GM12878 (cell line): ENCODE data around the gene OR11L1. TPM values are rescaled to one million over a fixed set of nuclear protein-coding genes. Genes with fewer than 3 reads are reported as not detected.

Source experiments
- ATAC-seq: fragments of 200-7000 bp; cut with Tn5 transposase; 3 replicates; pipeline ENCODE4 v1.9.1; 2020; ENCODE audit warnings: mild to moderate bottlenecking, moderate library complexity
- BruUV-seq: library from RNA; stranded (reverse); fragments of 400-500 nt; replicated peaks from 2 replicates; lab custom pipeline; 2021; lab: Mats Ljungman, UMichigan
- CTCF ChIA-PET: fragments of 300-600 bp; sonication (Branson Sonifier 250); formaldehyde crosslinking; extraction: SDS; loops from one replicate; lab custom pipeline; 2021; ENCODE audit warnings: inconsistent platforms; lab: Yijun Ruan, JAX
- POLR2A ChIA-PET: fragments of 350-600 bp; formaldehyde crosslinking; extraction: SDS; loops from one replicate; lab custom pipeline; 2021; ENCODE audit warnings: inconsistent platforms; lab: Charles Lee
- RAD21 ChIA-PET: fragments of 300-600 bp; sonication (Branson Sonifier 250); formaldehyde crosslinking; loops from one replicate; lab custom pipeline; 2023; ENCODE audit warnings: antibody characterized with exemption; ENCODE audit not compliant: unreplicated experiment; lab: Charles Lee
- SMC1A ChIA-PET: fragments of 300-600 bp; sonication (Branson Sonifier 250); formaldehyde crosslinking; loops from one replicate; lab custom pipeline; 2023; ENCODE audit not compliant: unreplicated experiment, uncharacterized antibody; lab: Charles Lee
- DNase-seq: peaks from one replicate; pipeline ENCODE4 v3.0.0-alpha.2; 2011; ENCODE audit warnings: low read depth, low spot score
- FAIRE-seq: peaks from 3 replicates; lab custom pipeline; 2011; peaks lifted over from hg19 to GRCh38; lab: Jason Lieb, UNC
- H2AFZ ChIP-seq: 2 replicates; pipeline ENCODE4 v1.6.0; 2011; ENCODE audit warnings: low read depth, low read length, control low read depth; ENCODE audit not compliant: control insufficient read depth
- H3K27ac ChIP-seq: 2 replicates; pipeline ENCODE4 v1.5.1; 2011; ENCODE audit warnings: control low read depth; ENCODE audit not compliant: control insufficient read depth, insufficient read depth
- H3K27me3 ChIP-seq, 2 experiments: replicated peaks in 1 of 2; 2 replicates each; pipeline versions ENCODE4 v1.6.0 to v1.6.1; 2011; ENCODE audit warnings: low read length in 1 of 2; ENCODE audit not compliant: control insufficient read depth in 2 of 2, insufficient read depth in 2 of 2
- H3K36me3 ChIP-seq, 2 experiments: 2 replicates each; pipeline ENCODE4 v1.5.1; 2011; ENCODE audit warnings: low read length in 1 of 2; ENCODE audit not compliant: control insufficient read depth in 2 of 2, insufficient read depth in 2 of 2
- H3K4me1 ChIP-seq: 2 replicates; pipeline ENCODE4 v1.6.1; 2011; ENCODE audit warnings: mild to moderate bottlenecking, low read length, moderate library complexity, mixed read lengths; ENCODE audit not compliant: control insufficient read depth, insufficient read depth
- H3K4me2 ChIP-seq: 2 replicates; pipeline ENCODE4 v1.6.0; 2011; ENCODE audit warnings: control low read depth; ENCODE audit not compliant: control insufficient read depth, insufficient read depth
- H3K4me3 ChIP-seq: fragments of 200-600 bp; sonication (generic); 2 replicates; pipeline ENCODE4 v1.5.1; 2016
- H3K79me2 ChIP-seq: 2 replicates; pipeline ENCODE4 v1.6.0; 2011; ENCODE audit warnings: low read length; ENCODE audit not compliant: control insufficient read depth, insufficient read depth
- H3K9ac ChIP-seq: 2 replicates; pipeline ENCODE4 v1.8.0; 2011; ENCODE audit warnings: low read length, control low read depth, mixed read lengths; ENCODE audit not compliant: control insufficient read depth, insufficient read depth
- H3K9me3 ChIP-seq: replicated peaks from 3 replicates; pipeline ENCODE4 v1.5.1; 2011; ENCODE audit warnings: mild to moderate bottlenecking, low read length; ENCODE audit not compliant: control insufficient read depth, insufficient read depth
- H4K20me1 ChIP-seq: 2 replicates; pipeline ENCODE4 v1.6.0; 2011; ENCODE audit not compliant: control insufficient read depth, insufficient read depth
- BRCA1 ChIP-seq: IDR thresholded peaks from 2 replicates; pipeline ENCODE4 v1.6.1; 2011; ENCODE audit warnings: low read depth, low read length, improper control_type of control experiment
- CEBPB ChIP-seq, 2 experiments: fragments of 150-350 bp in 1 of 2; IDR thresholded peaks; 2 replicates each; pipeline ENCODE4 v1.6.1; 2012 to 2014; ENCODE audit warnings: low read depth in 2 of 2, low read length in 2 of 2, borderline replicate concordance in 1 of 2, inconsistent platforms in 1 of 2
- CEBPZ ChIP-seq: fragments of 150-350 bp; IDR thresholded peaks from 2 replicates; pipeline ENCODE4 v1.6.1; 2016; ENCODE audit warnings: low read depth, low read length
- CHD1 ChIP-seq: IDR thresholded peaks from 2 replicates; pipeline ENCODE4 v1.6.1; 2012; ENCODE audit warnings: low read depth, low read length, improper control_type of control experiment
- HCFC1 ChIP-seq: fragments of 150-350 bp; IDR thresholded peaks from 2 replicates; pipeline ENCODE4 v1.6.1; 2014; ENCODE audit warnings: low read length
- JUNB ChIP-seq: IDR thresholded peaks from 2 replicates; pipeline ENCODE4 v1.6.1; 2016; ENCODE audit warnings: antibody characterized with exemption, mild to moderate bottlenecking
- NRF1 ChIP-seq: conservative IDR thresholded peaks from 2 replicates; pipeline ENCODE4 v1.6.1; 2011; ENCODE audit warnings: mild to moderate bottlenecking, low read depth, low read length, improper control_type of control experiment
- POU2F2 ChIP-seq: IDR thresholded peaks from 3 replicates; pipeline ENCODE4 v1.6.1; 2011; ENCODE audit warnings: low read depth, mild to moderate bottlenecking, low read length, borderline replicate concordance
- RB1 ChIP-seq: fragments of 450-650 bp; formaldehyde crosslinking; IDR thresholded peaks from 2 replicates; pipeline ENCODE4 v1.6.1; 2017; ENCODE audit warnings: mild to moderate bottlenecking, borderline replicate concordance
- SREBF2 ChIP-seq: IDR thresholded peaks from 2 replicates; pipeline ENCODE4 v1.6.1; 2012; ENCODE audit warnings: mild to moderate bottlenecking, low read length
- SUPT20H ChIP-seq: IDR thresholded peaks from 2 replicates; pipeline ENCODE4 v1.6.1; 2011; ENCODE audit warnings: low read depth, mild to moderate bottlenecking, low read length, moderate library complexity, borderline replicate concordance; ENCODE audit not compliant: control insufficient read depth
- ZBTB11 ChIP-seq: fragments of 450-650 bp; formaldehyde crosslinking; IDR thresholded peaks from 2 replicates; pipeline ENCODE4 v1.5.0; 2022; ENCODE audit warnings: mild to moderate bottlenecking, missing genetic modification characterization
- WGBS: methylation state at CpG from one replicate; pipeline ENCODE4 v1.1.6; 2016; ENCODE audit warnings: low lambda C conversion rate; ENCODE audit not compliant: insufficient replicate concordance, insufficient coverage; ENCODE audit errors: missing lambda C conversion rate; 5-methylcytosine and 5-hydroxymethylcytosine counted together
- in situ Hi-C: fragments of 300-500 bp; cut with MboI; formaldehyde crosslinking; loops from 9 replicates; pipeline ENCODE4 v1.14.3; 2018; ENCODE audit warnings: mixed read lengths
- intact Hi-C: fragments of 100-400 bp; cut with micrococcal nuclease; formaldehyde crosslinking; loops from one replicate; pipeline ENCODE4 v1.14.2; 2022; ENCODE audit not compliant: unreplicated experiment
- polyA plus RNA-seq, 11 experiments: library from polyadenylated mRNA; depleted of rRNA in 4 of 11; unstranded in 6 of 11; stranded (reverse) in 5 of 11; fragments of >200 nt; fragmentation: Nextera tagmentation in 4 of 11; fragmentation: Illumina TruSeq in 1 of 11; extraction: Ambion mirVana in 4 of 11; extraction: Trizol in 1 of 11; gene quantifications; 1 replicate in 1 of 11; 2 replicates in 10 of 11; pipeline versions ENCODE4 v1.2.1 to v1.2.3, GENCODE V29; 2011 to 2016; ENCODE audit warnings: inconsistent platforms in 2 of 11, missing spikeins in 2 of 11, low read depth in 1 of 11
- total RNA-seq, 4 experiments: library from RNA; depleted of rRNA in 3 of 4; stranded (reverse); fragments of >200 nt in 3 of 4; fragmentation: Illumina TruSeq in 1 of 4; extraction: Trizol in 1 of 4; gene quantifications; 2 replicates each; pipeline versions ENCODE4 v1.2.1 to v1.2.3, GENCODE V29; 2013 to 2021

Gene OR11L1
- total and polyA plus RNA-seq, 10 of the 15 experiments (the other 5 are each of a cell fraction or from before 2014, with no cell fraction given) = not detected

DNA sequence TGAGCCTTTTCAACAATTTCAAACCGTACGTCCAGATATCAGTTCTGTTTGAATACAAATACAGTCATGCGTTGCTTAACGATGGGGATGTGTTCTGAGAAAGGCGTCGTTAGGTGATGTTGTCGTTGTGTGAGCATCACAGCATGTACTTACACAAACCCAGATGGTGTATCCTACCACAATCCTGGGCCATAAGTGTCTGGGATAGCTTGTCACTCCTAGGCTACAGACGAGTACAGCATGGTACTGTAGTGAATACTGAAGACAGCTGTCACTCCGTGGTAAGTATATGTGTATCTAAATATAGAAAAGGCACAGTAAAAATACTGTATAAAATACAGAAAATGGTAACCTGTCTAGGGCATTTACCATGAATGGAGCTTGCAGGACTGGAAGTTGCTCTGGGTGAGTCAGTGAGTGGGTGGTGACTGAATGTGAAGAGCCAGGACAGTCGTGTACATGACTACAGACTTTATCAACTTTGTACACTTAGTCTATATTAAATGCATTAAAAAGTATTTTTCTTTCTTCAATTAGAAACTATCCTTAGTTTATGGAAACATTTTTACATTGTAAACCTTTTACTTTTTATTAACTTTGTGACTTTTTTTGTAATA, 43.2 kb upstream of the OR11L1 start (continued):
- TF ChIP-seq ZBTB11 (CRISPR knock-in tag) = no peak
- TF ChIP-seq RB1 = no peak
- no peak for TF ChIP-seq SREBF2

GRCh38 chr1:247883346-247883745, 41.6 kb upstream of the OR11L1 start:
- no peaks in the 10 kb centered on the region for H3K9me3 ChIP-seq
- intact Hi-C loops = no loop called here
- FAIRE-seq = no peak
- H3K27ac ChIP-seq = no peak overlapping the region
- no peak overlapping the region for H3K4me3 ChIP-seq
- SMC1A ChIA-PET = no interaction called here
- POLR2A ChIA-PET = no interaction called here
- H3K4me1 ChIP-seq = no peaks in the 10 kb centered on the region
- RAD21 ChIA-PET = no interaction called here
- ATAC-seq = no peak
- no peaks in the 10 kb centered on the region for H3K36me3 ChIP-seq
- no peaks in the 10 kb centered on the region for H3K79me2 ChIP-seq
- no peak overlapping the region for H2AFZ ChIP-seq
- TF ChIP-seq HCFC1 (no peak), POU2F2 (no peak), CEBPB (IDR thresholded peaks at IDR 0.05; ENCODE audit: borderline replicate concordance in 1 of 2, low read depth in 2 of 2, low read length in 2 of 2) (no peak), JUNB (no peak), BRCA1 (no peak), NRF1 (no peak), SUPT20H (no peak), CHD1 (no peak), CEBPZ (no peak)
- TF ChIP-seq, all 136 proteins: peak for 0
- CTCF ChIA-PET = interaction anchor here (1.6 kb wide), 1 partner anchor 12 kb away, joined by 3 read pairs; the partner anchor contains the start of gene OR2W3
- whole genome bisulfite sequencing = 42% methylated on average over 9 of the region's 9 CpGs
- DNase-seq = no peak
- in situ Hi-C loops = no loop called here
- Histone ChIP-seq H4K20me1 (no peaks in the 10 kb centered on the region), H3K27me3 (no peaks in the 10 kb centered on the region; a peak in 1 of 4 replicates), H3K9ac (no peak overlapping the region), H3K4me2 (no peak overlapping the region)
- no TSS peak for BruUV-seq
